Esophagus squamous epithelium (tissue), 4 donors: ENCODE measurements around the gene HLX.

ENCODE experiments used
- CTCF ChIP-seq, 6 experiments: fragments of 450-650 bp in 4 of 6; fragments of 200-600 bp in 2 of 6; sonication (generic) in 2 of 6; IDR thresholded peaks; one replicate each; pipeline ENCODE4 v1.5.1; 2016 to 2019; ENCODE audit warnings: antibody characterized with exemption in 6 of 6, mild to moderate bottlenecking in 4 of 6, moderate library complexity in 4 of 6
- POLR2A ChIP-seq, 4 donors: fragments of 450-650 bp; IDR thresholded peaks; one replicate each; pipeline ENCODE4 v1.6.1; 2017; ENCODE audit warnings: antibody characterized with exemption in 4 of 4, mild to moderate bottlenecking in 4 of 4, moderate library complexity in 3 of 4

DNA sequence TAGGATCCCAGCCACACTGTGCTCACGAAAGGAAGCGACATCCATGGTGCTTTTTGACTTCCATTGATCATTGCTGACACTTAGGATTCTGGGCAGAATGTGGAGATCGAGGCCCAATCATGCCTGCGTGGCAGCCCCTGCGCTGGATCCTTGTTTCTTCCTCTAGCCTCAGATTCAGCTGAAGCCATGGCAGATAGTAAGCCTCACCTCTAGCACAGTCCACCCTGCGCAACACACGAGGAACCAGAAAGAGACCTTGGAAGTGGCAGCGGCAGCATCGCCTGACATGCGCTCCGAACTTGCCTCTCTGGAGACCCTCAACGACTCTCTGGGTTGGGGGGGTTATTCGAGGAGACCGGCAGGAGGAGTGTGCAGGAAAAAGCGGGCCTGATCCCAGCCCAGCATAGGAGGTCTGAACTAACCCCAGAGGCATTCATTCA, 10.6 kb downstream of the HLX start:
- TF ChIP-seq POLR2A (IDR thresholded peaks at IDR 0.05): no peak
- TF ChIP-seq CTCF (IDR thresholded peaks at IDR 0.05): no peak
